Measurements from ENCODE around the gene SNPH.

- no peak for TF ChIP-seq CTCF (IDR thresholded peaks at IDR 0.05)
- no peak for TF ChIP-seq POLR2A (IDR thresholded peaks at IDR 0.05)
Observed at GRCh38 chr20:1264727-1265126, 1.4 kb upstream of the SNPH start.

Data from Peyer's patch (tissue), 4 donors.